Lower leg skin (tissue), 3 donors: ENCODE data around the gene PDZD2.

ENCODE experiments used
- POLR2A ChIP-seq, 2 donors: fragments of 450-650 bp; IDR thresholded peaks; one replicate each; pipeline ENCODE4 v1.6.1; 2016 to 2017; ENCODE audit warnings: antibody characterized with exemption in 2 of 2, mild to moderate bottlenecking in 1 of 2, moderate library complexity in 1 of 2
- TF ChIP-seq, protein P1 (sequence below), 3 donors: fragments of 450-650 bp; IDR thresholded peaks; one replicate each; pipeline ENCODE4 v1.5.1; 2016; ENCODE audit warnings: antibody characterized with exemption in 3 of 3, mild to moderate bottlenecking in 3 of 3, moderate library complexity in 2 of 3

DNA sequence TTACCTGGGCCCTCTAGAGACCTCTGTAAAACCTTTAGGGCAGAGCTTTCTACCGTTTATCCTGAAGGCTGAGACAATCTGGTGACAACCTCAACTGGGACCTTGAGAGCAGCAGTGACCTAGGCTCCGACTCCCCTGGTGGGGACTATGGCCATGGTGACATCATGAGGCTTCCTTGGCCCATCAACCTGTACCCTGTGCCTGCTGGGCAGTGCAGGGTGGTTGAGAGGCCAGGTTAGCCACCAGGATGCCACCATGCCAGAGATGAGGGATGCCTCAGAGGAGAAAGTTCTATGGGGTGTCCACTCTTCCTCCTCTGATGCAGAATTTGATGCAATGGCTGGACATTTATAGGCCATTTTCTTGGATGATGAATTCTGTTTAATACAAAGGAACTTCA, 194.8 kb downstream of the PDZD2 start:
- TF ChIP-seq, protein P1, sequence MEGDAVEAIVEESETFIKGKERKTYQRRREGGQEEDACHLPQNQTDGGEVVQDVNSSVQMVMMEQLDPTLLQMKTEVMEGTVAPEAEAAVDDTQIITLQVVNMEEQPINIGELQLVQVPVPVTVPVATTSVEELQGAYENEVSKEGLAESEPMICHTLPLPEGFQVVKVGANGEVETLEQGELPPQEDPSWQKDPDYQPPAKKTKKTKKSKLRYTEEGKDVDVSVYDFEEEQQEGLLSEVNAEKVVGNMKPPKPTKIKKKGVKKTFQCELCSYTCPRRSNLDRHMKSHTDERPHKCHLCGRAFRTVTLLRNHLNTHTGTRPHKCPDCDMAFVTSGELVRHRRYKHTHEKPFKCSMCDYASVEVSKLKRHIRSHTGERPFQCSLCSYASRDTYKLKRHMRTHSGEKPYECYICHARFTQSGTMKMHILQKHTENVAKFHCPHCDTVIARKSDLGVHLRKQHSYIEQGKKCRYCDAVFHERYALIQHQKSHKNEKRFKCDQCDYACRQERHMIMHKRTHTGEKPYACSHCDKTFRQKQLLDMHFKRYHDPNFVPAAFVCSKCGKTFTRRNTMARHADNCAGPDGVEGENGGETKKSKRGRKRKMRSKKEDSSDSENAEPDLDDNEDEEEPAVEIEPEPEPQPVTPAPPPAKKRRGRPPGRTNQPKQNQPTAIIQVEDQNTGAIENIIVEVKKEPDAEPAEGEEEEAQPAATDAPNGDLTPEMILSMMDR (IDR thresholded peaks at IDR 0.05): no peak
- TF ChIP-seq POLR2A (IDR thresholded peaks at IDR 0.05): no peak
